Measurements from ENCODE around the gene APPBP2.

DNA sequence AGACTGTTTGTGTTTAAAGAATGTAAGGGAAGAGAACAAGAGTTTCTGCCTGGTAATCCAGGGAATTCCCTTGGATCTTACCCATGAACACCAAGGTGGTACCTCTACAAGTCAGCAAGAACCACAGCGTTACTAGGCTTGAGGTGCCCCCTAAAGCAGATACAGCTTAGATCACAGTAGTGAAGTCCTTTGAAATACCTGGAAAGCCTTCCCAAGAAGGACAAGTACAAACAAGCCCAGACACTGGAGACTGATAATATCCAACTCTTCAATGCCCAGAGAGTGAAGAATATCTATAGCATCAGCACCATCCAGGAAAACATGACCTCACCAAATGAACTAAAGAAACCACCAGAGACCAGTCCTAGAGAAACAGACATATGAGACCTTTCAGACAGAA lies 3.8 kb upstream of the APPBP2 start:
- TF ChIP-seq, protein P1, sequence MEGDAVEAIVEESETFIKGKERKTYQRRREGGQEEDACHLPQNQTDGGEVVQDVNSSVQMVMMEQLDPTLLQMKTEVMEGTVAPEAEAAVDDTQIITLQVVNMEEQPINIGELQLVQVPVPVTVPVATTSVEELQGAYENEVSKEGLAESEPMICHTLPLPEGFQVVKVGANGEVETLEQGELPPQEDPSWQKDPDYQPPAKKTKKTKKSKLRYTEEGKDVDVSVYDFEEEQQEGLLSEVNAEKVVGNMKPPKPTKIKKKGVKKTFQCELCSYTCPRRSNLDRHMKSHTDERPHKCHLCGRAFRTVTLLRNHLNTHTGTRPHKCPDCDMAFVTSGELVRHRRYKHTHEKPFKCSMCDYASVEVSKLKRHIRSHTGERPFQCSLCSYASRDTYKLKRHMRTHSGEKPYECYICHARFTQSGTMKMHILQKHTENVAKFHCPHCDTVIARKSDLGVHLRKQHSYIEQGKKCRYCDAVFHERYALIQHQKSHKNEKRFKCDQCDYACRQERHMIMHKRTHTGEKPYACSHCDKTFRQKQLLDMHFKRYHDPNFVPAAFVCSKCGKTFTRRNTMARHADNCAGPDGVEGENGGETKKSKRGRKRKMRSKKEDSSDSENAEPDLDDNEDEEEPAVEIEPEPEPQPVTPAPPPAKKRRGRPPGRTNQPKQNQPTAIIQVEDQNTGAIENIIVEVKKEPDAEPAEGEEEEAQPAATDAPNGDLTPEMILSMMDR (IDR thresholded peaks at IDR 0.05), result no peak
- TF ChIP-seq POLR2A (IDR thresholded peaks at IDR 0.05), result no peak

Measured in tibial nerve (tissue), 3 donors.